DND-41 (cell line): Measurements from ENCODE around the gene CTBP1.

ENCODE experiments used
- ATAC-seq: fragments of 200-7000 bp; cut with Tn5 transposase; 3 replicates; pipeline ENCODE4 v1.9.1; 2021; ENCODE audit warnings: low read depth; ENCODE audit not compliant: insufficient read depth
- DNase-seq: peaks from one replicate; pipeline ENCODE4 v3.0.0-alpha.2; 2020
- H2AFZ ChIP-seq: 2 replicates; pipeline ENCODE4 v1.6.0; 2012; ENCODE audit warnings: low read depth, low read length
- H3K27ac ChIP-seq: 2 replicates; pipeline ENCODE4 v1.5.1; 2012; ENCODE audit warnings: low read length, inconsistent platforms
- H3K27me3 ChIP-seq: fragments of 200-600 bp; sonication (generic); 2 replicates; pipeline ENCODE4 v1.6.0; 2012; ENCODE audit warnings: low read length, mild to moderate bottlenecking, inconsistent platforms; ENCODE audit not compliant: insufficient read depth, poor library complexity
- H3K36me3 ChIP-seq: 2 replicates; pipeline ENCODE4 v1.5.1; 2012; ENCODE audit warnings: low read length, inconsistent platforms; ENCODE audit not compliant: insufficient read depth
- H3K4me1 ChIP-seq: 2 replicates; pipeline ENCODE4 v1.5.1; 2012; ENCODE audit warnings: mild to moderate bottlenecking, low read length; ENCODE audit not compliant: insufficient read depth
- H3K4me2 ChIP-seq: 2 replicates; pipeline ENCODE4 v1.6.0; 2012; ENCODE audit warnings: mild to moderate bottlenecking, moderate library complexity, low read length, inconsistent platforms; ENCODE audit not compliant: insufficient read depth
- H3K4me3 ChIP-seq, 2 experiments: fragments of 200-600 bp in 1 of 2; shearing (Covaris generic) in 1 of 2; 2 replicates each; pipeline ENCODE4 v1.5.1; 2012 to 2016; ENCODE audit warnings: inconsistent platforms in 2 of 2, low read length in 2 of 2, mild to moderate bottlenecking in 2 of 2, low read depth in 1 of 2, moderate library complexity in 1 of 2
- H3K79me2 ChIP-seq: 2 replicates; pipeline ENCODE4 v1.6.0; 2012; ENCODE audit warnings: low read length, inconsistent platforms; ENCODE audit not compliant: insufficient read depth
- H3K9ac ChIP-seq: 2 replicates; pipeline ENCODE4 v1.6.0; 2012; ENCODE audit warnings: low read depth, mild to moderate bottlenecking, inconsistent platforms, low read length, moderate library complexity
- H3K9me3 ChIP-seq: 2 replicates; pipeline ENCODE4 v1.5.1; 2012; ENCODE audit warnings: low read length, moderate library complexity, mild to moderate bottlenecking, inconsistent platforms; ENCODE audit not compliant: insufficient read depth, severe bottlenecking
- H4K20me1 ChIP-seq: 2 replicates; pipeline ENCODE4 v1.6.0; 2012; ENCODE audit warnings: low read length; ENCODE audit not compliant: insufficient read depth
- EZH2 ChIP-seq: IDR thresholded peaks from 3 replicates; pipeline ENCODE4 v1.6.1; 2012; ENCODE audit warnings: borderline replicate concordance, low read depth, mild to moderate bottlenecking, moderate library complexity, low read length, inconsistent platforms; ENCODE audit not compliant: severe bottlenecking
- TF ChIP-seq, protein P1 (sequence below): IDR thresholded peaks from 2 replicates; pipeline ENCODE4 v1.5.1; 2012; ENCODE audit warnings: borderline replicate concordance, low read length, moderate library complexity, mild to moderate bottlenecking; ENCODE audit not compliant: poor library complexity, severe bottlenecking; ENCODE audit errors: extremely low read depth

Gene CTBP1

GRCh38 chr4:1164956-1165545, 83.9 kb downstream of the CTBP1 start:
- H4K20me1 ChIP-seq: no peaks in the 10 kb centered on the region
- H3K9me3 ChIP-seq: no peaks in the 10 kb centered on the region
- H3K79me2 ChIP-seq: 0 out of 2 replicates have a peak, but pooled peaks cover 5% of the 10 kb centered on the region
- ATAC-seq (no peak), DNase-seq (no peak)
- no peak overlapping the region for H2AFZ ChIP-seq
- H3K9ac ChIP-seq: no peak overlapping the region
- no peak overlapping the region for H3K4me3 ChIP-seq
- H3K4me1 ChIP-seq: peaks cover 25% of the 10 kb centered on the region
- H3K27me3 ChIP-seq: no peaks in the 10 kb centered on the region
- H3K4me2 ChIP-seq: no peak overlapping the region
- no peaks in the 10 kb centered on the region for H3K36me3 ChIP-seq
- TF ChIP-seq, protein P1, sequence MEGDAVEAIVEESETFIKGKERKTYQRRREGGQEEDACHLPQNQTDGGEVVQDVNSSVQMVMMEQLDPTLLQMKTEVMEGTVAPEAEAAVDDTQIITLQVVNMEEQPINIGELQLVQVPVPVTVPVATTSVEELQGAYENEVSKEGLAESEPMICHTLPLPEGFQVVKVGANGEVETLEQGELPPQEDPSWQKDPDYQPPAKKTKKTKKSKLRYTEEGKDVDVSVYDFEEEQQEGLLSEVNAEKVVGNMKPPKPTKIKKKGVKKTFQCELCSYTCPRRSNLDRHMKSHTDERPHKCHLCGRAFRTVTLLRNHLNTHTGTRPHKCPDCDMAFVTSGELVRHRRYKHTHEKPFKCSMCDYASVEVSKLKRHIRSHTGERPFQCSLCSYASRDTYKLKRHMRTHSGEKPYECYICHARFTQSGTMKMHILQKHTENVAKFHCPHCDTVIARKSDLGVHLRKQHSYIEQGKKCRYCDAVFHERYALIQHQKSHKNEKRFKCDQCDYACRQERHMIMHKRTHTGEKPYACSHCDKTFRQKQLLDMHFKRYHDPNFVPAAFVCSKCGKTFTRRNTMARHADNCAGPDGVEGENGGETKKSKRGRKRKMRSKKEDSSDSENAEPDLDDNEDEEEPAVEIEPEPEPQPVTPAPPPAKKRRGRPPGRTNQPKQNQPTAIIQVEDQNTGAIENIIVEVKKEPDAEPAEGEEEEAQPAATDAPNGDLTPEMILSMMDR: no peak
- no peak for TF ChIP-seq EZH2
- H3K27ac ChIP-seq: no peak overlapping the region

DNA sequence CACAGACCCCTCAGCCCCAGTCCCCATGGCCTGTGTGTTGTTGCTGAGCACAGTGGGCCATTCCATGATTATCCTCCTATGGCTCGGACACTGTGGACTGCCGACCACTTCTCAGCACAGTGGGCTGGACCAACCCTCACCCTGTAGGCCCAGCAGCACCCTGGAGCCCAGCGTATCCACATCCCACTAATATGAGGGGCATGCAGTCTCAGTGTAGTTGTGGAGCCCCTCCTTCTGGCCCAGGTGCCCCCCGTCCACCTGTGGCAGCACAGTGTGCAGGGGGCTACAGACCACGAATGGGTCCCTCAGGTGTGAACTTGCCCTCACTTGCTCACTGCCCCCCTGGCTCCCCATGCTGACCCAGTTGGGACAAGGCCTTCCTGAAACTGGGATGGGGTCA, 84.5 kb downstream of the CTBP1 start:
- peaks cover 25% of the 10 kb centered on the region for H3K4me1 ChIP-seq
- H3K36me3 ChIP-seq: no peaks in the 10 kb centered on the region
- TF ChIP-seq EZH2: no peak
- H3K4me2 ChIP-seq: no peak overlapping the region
- no peak overlapping the region for H3K9ac ChIP-seq
- DNase-seq (no peak), ATAC-seq (no peak)
- 0 out of 2 replicates have a peak, but pooled peaks cover 5% of the 10 kb centered on the region for H3K79me2 ChIP-seq
- no peak overlapping the region for H2AFZ ChIP-seq
- H4K20me1 ChIP-seq: no peaks in the 10 kb centered on the region
- H3K27ac ChIP-seq: no peak overlapping the region
- H3K27me3 ChIP-seq: no peaks in the 10 kb centered on the region
- H3K9me3 ChIP-seq: no peaks in the 10 kb centered on the region
- no peak overlapping the region for H3K4me3 ChIP-seq

DNA sequence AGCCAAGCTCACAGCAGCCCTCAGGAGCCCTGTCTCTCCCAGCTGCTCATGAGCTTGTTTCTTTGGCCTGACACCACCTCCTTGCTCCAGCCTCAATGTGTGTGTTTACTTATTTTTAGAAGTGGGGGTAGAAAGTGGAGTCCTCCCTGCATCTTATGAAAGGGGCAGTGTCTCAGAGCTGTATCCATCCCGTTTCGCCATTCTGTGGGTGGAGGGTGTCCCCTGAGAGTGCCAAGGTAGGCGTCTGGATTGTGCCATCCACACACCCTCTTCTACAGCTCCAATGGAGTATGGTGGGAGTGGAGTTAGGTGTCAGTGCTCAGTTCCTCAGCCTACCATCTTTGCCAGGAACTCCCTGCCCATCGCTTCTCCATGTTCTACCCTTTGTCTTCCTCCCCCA, 84.9 kb downstream of the CTBP1 start:
- H3K27me3 ChIP-seq: no peaks in the 10 kb centered on the region
- H3K4me2 ChIP-seq: no peak overlapping the region
- H3K9ac ChIP-seq: no peak overlapping the region
- no peak overlapping the region for H3K4me3 ChIP-seq
- ATAC-seq: no peak
- H3K36me3 ChIP-seq: no peaks in the 10 kb centered on the region
- no peak for DNase-seq
- H4K20me1 ChIP-seq: no peaks in the 10 kb centered on the region
- peaks cover 24% of the 10 kb centered on the region for H3K4me1 ChIP-seq
- H3K79me2 ChIP-seq: 0 out of 2 replicates have a peak, but pooled peaks cover 5% of the 10 kb centered on the region
- H3K27ac ChIP-seq: no peak overlapping the region
- no peak overlapping the region for H2AFZ ChIP-seq
- H3K9me3 ChIP-seq: no peaks in the 10 kb centered on the region
- TF ChIP-seq EZH2: no peak
